SJCRH30 (cell line): ENCODE data around the gene FAHD2B. TPM values are rescaled to one million over a fixed set of nuclear protein-coding genes. Genes with fewer than 3 reads are reported as not detected.
"Not testable (repeated sequence)": the region's sequence is repeated elsewhere in the genome, so short reads cannot be mapped to it uniquely, and the experiment has no call there.

ENCODE experiments used
- DNase-seq, 2 experiments: peaks; one replicate each; pipeline ENCODE4 v3.0.0-alpha.2; 2015 to 2020
- H3K27ac ChIP-seq: fragments of 250-450 bp; sonication (Bioruptor Pico); 2 replicates; pipeline ENCODE4 v1.5.1; 2020; ENCODE audit warnings: mild to moderate bottlenecking, moderate library complexity
- H3K27me3 ChIP-seq: fragments of 250-450 bp; sonication (Bioruptor Pico); 2 replicates; pipeline ENCODE4 v1.5.1; 2020; ENCODE audit warnings: mild to moderate bottlenecking, moderate library complexity
- H3K36me3 ChIP-seq: fragments of 250-450 bp; sonication (Bioruptor Pico); 2 replicates; pipeline ENCODE4 v1.5.1; 2020; ENCODE audit warnings: mild to moderate bottlenecking, moderate library complexity
- H3K4me1 ChIP-seq: fragments of 250-450 bp; sonication (Bioruptor Pico); 2 replicates; pipeline ENCODE4 v1.5.1; 2020; ENCODE audit warnings: mild to moderate bottlenecking, moderate library complexity
- H3K4me3 ChIP-seq: fragments of 250-450 bp; sonication (Bioruptor Pico); 2 replicates; pipeline ENCODE4 v1.5.1; 2020; ENCODE audit warnings: mild to moderate bottlenecking, moderate library complexity
- H3K9me3 ChIP-seq: fragments of 250-450 bp; sonication (Bioruptor Pico); replicated peaks from 2 replicates; pipeline ENCODE4 v1.5.1; 2020; ENCODE audit warnings: mild to moderate bottlenecking, moderate library complexity
- total RNA-seq: library from RNA; depleted of rRNA; stranded (reverse); fragments of >200 nt; shearing (Covaris generic); gene quantifications from 2 replicates; pipeline ENCODE4 v1.2.3, GENCODE V29; 2014

Gene FAHD2B
- total RNA-seq, 1 experiment from 2014 or later = 5.9 TPM

DNA sequence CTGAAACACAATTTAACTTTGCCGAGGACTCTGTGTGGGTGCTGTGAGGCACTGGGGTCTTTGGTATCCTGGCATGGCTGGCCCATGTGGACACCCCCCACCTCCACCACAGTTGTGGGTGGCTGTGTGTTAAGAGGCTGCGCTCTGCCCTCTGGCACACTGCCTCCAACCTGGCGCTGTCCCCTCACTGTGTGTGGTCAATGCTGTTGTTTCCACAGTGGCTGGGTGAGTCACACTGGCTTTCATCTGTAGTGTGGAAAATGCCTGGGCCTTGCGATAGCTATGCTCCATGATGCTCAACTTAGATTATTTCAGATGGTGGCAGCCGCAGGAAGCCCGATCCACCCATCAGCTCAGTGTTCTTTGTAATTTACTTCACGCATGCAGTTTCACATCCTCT is 9.6 kb downstream of the FAHD2B start:
- not testable (repeated sequence) for H3K27ac ChIP-seq, H3K4me3 ChIP-seq, H3K27me3 ChIP-seq, H3K9me3 ChIP-seq, H3K36me3 ChIP-seq, DNase-seq, H3K4me1 ChIP-seq

DNA sequence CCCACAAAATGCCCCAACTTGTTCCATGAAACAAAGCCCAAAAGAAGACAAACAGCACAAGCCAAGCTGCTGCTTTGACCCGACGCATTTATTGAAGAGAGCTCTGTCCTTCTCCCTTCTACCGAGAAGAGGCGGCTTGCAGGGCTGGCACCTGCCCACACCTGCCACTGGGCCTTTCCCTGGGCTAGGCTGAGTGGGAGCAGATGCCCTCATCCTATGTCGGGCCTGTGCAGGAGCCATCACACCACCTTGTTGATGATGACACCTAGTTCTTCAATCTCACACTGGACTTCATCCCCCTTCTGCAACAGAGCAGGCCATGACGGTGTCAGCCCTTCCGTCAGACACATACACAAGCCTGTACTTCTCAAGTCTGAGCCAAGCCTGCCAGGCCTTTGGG is 11.2 kb downstream of the FAHD2B start:
- not testable (repeated sequence) for DNase-seq, H3K36me3 ChIP-seq, H3K27me3 ChIP-seq, H3K4me1 ChIP-seq, H3K27ac ChIP-seq, H3K4me3 ChIP-seq, H3K9me3 ChIP-seq

DNA sequence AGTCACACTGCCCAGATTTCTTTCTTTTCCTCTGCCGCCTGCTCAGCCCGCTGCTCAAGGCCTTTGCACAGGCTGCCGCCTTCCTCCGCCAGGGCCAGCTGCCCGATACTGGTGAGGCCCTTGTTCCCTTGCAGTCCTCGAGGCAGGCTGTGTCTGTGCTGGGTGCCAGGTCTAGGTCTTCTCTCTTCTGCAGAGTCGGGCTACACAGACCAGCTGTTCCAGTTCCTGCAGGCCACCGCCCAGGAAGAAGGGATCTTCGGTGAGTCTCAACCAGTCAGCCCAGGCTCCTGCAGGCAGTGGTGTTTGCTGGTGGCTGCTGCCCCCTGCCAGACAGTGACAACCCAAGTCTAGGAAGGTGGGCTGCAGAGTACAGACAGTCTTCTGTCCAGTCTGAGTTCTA is 12.5 kb downstream of the FAHD2B start:
- not testable (repeated sequence) for H3K27ac ChIP-seq, H3K27me3 ChIP-seq, H3K4me3 ChIP-seq, H3K9me3 ChIP-seq, H3K36me3 ChIP-seq, H3K4me1 ChIP-seq
- DNase-seq = peak; percentile 61 to 63

DNA sequence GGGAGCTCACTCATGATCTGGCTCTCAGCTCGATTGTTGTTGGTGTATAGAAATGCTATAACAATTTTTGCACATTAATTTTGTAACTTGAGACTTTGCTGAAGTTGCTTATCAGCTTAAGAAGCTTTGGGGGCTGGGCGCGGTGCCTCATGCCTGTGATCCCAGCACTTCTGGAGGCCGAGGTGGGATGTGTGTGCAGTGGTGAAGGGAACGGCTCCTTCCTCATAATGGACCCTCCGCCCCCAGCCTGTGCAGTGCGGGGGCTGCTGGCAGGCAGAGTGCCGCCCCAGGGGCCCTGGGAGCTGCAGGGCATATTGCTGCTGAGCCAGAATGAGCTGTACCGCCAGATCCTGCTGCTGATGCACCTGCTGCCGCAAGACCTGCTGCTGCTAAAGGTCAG is 13.8 kb downstream of the FAHD2B start:
- H3K27ac ChIP-seq, H3K27me3 ChIP-seq, DNase-seq, H3K9me3 ChIP-seq, H3K36me3 ChIP-seq, H3K4me3 ChIP-seq, H3K4me1 ChIP-seq: not testable (repeated sequence)

DNA sequence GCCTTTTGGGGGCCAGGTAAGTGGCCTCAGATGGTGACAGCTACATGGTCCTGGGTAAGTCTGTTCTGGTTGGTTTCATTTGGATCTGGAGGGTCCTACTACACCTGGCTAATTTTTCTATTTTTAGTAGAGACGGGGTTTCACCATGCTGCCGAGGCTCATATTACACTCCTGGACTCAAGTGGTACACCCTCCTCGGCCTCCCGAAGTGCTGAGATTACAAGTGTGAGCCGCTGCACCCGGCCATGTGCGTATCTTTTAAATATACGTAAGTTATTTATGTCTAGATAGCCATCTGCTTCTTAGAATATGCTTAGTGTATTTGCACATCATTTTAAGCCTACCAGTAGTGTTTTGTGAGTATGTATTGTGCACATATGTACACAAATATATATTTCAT is 17.5 kb downstream of the FAHD2B start:
- H3K36me3 ChIP-seq, H3K27me3 ChIP-seq, H3K4me1 ChIP-seq, H3K9me3 ChIP-seq, H3K27ac ChIP-seq, H3K4me3 ChIP-seq, DNase-seq: not testable (repeated sequence)

DNA sequence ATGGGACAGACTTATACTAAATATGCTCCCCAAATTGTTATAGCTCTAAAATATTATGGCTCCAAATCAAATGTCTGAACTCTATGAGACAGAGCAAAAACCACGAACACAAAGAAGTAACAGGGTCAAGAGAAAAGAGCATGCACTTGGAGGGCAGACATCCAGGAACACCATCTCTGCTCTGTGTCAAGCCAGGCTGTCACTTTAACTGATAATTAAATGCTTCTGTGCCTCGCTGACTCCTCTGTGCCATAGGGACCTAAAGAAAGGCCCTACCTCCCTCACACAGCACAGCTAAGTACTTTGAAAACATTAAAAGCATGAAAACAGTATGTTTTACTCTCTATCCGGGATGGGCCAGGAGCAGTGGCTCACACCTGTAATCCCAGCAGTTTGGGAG is 23.8 kb downstream of the FAHD2B start:
- not testable (repeated sequence) for DNase-seq, H3K27me3 ChIP-seq, H3K36me3 ChIP-seq, H3K27ac ChIP-seq, H3K4me1 ChIP-seq, H3K4me3 ChIP-seq, H3K9me3 ChIP-seq

DNA sequence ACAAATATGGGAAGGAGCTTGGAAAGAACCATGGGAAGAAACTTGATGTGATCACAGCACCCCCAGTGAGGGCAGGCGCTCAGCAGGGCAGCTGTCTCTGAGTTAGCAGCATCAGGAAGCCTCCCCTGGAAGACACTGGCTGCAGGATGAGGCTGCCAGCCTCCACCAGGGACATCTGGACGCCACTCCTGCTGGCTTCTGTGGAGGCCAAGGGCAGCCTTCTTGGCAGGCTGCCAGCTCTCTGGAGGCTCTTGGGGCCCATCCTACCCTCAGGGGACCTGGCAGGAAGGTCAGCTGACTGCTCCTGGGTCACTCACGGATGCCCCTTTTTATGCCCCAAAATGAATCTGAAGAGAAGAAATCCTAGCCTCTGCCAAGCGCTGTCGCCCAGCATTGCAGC is 26.0 kb downstream of the FAHD2B start:
- H3K4me1 ChIP-seq, H3K4me3 ChIP-seq, H3K36me3 ChIP-seq, H3K27ac ChIP-seq, DNase-seq, H3K9me3 ChIP-seq, H3K27me3 ChIP-seq: not testable (repeated sequence)

DNA sequence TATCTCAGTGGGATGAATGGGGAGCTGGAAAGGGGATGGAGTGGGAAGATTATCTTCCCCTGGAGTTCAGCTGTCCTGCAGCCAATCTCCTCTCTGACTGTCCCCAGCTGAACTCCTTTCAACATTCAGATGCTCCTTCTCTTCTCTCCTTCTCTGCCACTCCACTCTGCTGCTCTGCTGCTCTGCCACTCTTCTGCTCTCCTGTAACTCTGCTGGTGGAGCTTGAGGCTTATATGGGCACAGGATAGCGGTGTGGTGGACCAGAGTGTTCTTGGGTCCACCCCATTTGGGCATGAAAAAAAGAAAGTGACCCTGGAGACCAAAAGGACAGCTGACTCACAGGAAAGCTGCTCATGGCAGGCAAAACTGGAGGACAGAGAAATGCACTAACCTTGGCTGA is 26.6 kb downstream of the FAHD2B start:
- no peaks in the 10 kb centered on the region for H3K4me1 ChIP-seq
- no peaks in the 10 kb centered on the region for H3K27me3 ChIP-seq
- H3K9me3 ChIP-seq = no peaks in the 10 kb centered on the region; the same call in 1 of the 2 replicates
- H3K36me3 ChIP-seq = no peaks in the 10 kb centered on the region
- H3K4me3 ChIP-seq = no peak overlapping the region
- DNase-seq = no peak
- H3K27ac ChIP-seq = no peak overlapping the region

DNA sequence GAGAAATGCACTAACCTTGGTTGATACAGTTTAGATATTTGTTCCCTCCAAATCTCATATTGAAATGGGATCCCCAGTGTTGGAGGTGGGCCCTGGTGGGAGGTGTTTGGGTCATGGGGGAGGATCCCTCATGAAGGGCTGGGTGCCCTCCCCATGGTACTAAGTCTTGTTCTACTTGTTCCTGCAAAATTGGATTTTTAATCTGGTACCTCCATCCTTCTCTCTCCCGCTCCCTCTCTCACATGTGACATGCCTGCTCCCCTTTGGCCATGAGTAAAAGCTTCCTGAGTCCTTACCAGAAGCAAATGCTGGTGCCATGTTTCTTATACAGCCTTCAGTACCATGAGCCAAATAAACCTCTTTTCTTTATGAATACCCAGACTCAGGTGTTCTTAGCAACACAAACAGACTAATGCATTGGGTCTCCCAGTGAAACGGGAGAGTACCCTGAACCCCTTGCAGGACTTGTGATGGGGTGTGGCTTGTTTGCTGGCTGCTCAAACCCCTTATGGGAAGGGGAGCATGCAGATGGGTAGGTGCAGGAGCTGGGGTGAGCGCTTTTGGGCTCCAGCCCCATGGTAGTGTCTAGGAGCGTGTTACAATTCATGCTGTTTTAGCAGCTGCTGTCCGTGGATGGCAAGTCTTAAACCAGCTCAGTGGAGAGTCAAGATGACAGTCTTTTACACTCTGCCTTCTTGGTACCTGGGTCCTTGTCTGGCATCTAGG is 27.2 kb downstream of the FAHD2B start:
- no peak overlapping the region for H3K4me3 ChIP-seq
- H3K27ac ChIP-seq = no peak overlapping the region
- no peaks in the 10 kb centered on the region for H3K27me3 ChIP-seq
- H3K4me1 ChIP-seq = no peaks in the 10 kb centered on the region
- no peaks in the 10 kb centered on the region; the same call in 1 of the 2 replicates for H3K9me3 ChIP-seq
- DNase-seq = no peak
- H3K36me3 ChIP-seq = no peaks in the 10 kb centered on the region

DNA sequence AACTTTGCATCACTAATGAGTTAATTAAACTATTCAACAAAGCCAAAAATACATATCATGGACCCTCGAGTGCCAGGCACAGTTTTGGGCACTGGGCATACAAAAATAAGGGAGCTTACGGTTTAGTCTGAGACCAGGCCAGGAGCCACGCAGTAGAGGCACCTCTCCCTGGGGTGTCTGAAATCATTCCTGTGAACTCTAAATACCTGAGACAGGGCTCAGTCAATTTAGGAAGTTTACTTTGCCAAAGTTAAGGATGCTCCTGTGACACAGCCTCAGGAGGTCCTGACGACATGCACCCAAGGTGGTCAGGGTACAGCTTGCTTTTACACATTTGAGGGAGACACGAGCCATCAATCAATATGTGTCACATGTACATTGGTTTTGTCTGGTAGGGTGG is 28.7 kb downstream of the FAHD2B start:
- not testable (repeated sequence) for H3K4me1 ChIP-seq, H3K36me3 ChIP-seq, H3K4me3 ChIP-seq, H3K9me3 ChIP-seq, H3K27ac ChIP-seq, H3K27me3 ChIP-seq, DNase-seq

DNA sequence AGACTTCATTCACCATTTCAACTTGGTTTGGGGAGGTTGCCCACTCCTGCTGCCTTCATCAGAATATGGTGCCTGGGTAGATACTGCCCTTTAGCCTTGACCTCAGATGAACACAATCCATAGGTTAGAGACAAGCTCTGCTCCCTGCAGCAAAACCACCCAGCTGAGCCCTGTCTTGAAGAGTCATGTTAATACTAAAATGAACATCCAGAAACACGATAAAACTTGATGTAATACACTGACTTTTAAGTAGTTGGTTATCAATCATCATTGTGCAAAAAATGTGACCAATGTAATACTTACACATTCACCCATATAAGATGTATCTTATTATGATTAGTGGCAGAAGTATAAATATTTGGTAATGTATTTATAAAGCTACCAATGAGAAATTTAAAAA is 32.7 kb downstream of the FAHD2B start:
- not testable (repeated sequence) for H3K9me3 ChIP-seq, H3K4me1 ChIP-seq, DNase-seq, H3K4me3 ChIP-seq, H3K36me3 ChIP-seq, H3K27ac ChIP-seq, H3K27me3 ChIP-seq

DNA sequence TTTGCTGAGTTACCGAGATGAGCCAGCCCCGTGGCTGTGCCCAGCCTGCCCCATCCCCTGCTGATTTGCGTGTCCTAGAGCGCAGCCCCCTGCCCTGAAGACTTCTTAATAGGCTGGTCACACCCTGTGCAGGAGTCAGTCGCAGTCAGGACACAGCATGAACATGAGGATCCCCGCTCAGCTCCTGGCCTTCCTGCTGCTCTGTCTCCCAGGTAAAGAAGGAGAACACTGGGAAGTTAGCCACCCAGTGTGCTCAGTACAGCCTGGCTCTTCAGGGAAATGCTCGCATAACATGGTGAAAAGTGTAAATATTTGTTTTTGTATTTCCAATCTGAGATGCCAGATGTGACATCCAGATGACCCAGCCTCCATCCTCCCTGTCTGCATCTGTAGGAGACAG is 34.9 kb downstream of the FAHD2B start:
- not testable (repeated sequence) for DNase-seq, H3K4me1 ChIP-seq, H3K36me3 ChIP-seq, H3K4me3 ChIP-seq, H3K27ac ChIP-seq, H3K9me3 ChIP-seq, H3K27me3 ChIP-seq

DNA sequence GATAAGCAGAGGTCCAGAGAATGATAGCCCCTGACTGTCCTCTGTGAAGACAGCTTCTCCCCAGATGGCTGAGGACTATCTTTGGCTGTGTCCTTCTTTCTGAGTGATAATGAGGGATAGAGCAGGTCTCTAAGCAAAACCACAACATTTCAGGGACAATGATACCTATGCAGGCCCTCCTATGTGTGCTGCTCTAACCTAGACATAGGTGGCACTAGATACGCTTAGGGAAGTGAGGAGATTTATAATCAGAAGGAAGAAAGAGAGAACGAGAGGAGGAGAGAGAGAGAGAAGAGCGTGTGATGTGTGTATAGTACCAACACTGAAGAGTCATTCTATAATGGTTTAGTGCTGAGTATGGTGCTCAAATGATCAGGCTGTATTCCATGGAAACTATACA is 38.5 kb downstream of the FAHD2B start:
- not testable (repeated sequence) for H3K4me3 ChIP-seq, H3K27ac ChIP-seq, DNase-seq, H3K27me3 ChIP-seq, H3K36me3 ChIP-seq, H3K4me1 ChIP-seq, H3K9me3 ChIP-seq

DNA sequence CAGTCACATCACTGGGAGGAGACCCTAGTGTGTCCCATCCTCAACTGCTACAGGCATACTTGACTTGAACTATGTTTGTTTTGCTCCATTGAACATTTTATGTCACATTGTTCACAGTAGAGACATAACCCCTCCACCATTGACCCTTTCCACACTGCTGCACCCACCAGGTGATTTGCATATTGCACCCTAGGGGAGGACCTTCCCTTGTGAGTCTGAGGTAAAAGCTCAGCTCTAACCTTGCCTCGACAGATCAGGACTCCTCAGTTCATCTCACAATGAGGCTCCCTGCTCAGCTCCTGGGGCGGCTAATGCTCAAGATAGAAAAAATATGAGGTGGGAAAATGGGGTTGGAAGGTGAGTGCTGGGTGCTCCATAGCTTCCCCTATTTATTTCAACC is 44.6 kb downstream of the FAHD2B start:
- not testable (repeated sequence) for DNase-seq, H3K9me3 ChIP-seq, H3K36me3 ChIP-seq, H3K4me1 ChIP-seq, H3K27me3 ChIP-seq, H3K27ac ChIP-seq, H3K4me3 ChIP-seq

DNA sequence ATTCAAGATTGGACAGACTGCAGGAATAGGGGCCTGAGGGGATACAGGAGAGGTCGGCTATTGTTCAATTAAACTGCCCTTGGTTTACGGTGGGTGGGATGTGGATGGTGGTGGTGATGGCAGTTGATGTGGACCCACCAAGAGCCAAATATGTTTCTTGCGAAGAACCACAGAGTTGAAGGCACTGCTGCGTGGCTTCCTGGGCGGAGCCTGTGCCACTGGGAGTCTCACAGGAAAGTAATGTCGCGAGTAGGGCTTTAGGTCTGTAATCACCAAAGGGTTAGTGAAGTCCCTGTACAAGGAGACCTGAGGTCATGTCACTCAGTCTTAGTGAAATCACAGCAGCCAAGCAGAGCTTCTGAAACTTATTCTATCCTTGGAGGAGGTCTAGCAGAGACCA is 46.2 kb downstream of the FAHD2B start:
- not testable (repeated sequence) for H3K27me3 ChIP-seq, DNase-seq, H3K36me3 ChIP-seq, H3K27ac ChIP-seq, H3K4me1 ChIP-seq, H3K9me3 ChIP-seq, H3K4me3 ChIP-seq

DNA sequence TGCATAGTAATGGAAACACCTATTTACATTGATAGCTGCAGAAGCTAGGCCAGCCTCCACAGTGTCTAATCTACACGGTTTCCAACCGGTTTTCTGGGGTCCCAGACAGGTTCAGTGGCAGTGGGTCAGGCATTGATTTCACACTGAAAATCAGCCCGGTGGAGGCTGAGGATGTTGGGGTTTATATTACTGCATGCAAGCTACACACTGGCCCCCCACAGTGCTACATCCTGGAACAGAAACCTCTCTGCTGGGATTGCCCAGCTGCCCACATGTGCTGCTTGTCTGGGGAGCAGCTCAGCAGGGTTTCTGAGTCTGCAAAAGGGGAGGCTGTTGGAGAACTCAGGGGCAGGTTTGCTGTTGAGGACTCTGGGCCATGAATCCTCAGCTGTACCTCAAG is 48.0 kb downstream of the FAHD2B start:
- H3K9me3 ChIP-seq = not testable (repeated sequence)

More for the DNA sequence above, 48.0 kb downstream of the FAHD2B start:
- not testable (repeated sequence) for H3K36me3 ChIP-seq, H3K27me3 ChIP-seq, H3K27ac ChIP-seq, H3K4me1 ChIP-seq, H3K4me3 ChIP-seq
- DNase-seq = peak in 1 of 2 experiments; percentile 21
